Muscle layer of duodenum (tissue), 2 donors: ENCODE measurements around the gene MEMO1.
"Not testable (repeated sequence)": the region's sequence is repeated elsewhere in the genome, so short reads cannot be mapped to it uniquely, and the experiment has no call there.

Experiments
- H3K27ac ChIP-seq: one replicate; pipeline ENCODE4 v1.7.0; 2013; ENCODE audit warnings: mild to moderate bottlenecking, low read length
- H3K27me3 ChIP-seq: one replicate; pipeline ENCODE4 v1.7.0; 2013; ENCODE audit warnings: low read depth, mild to moderate bottlenecking, control low read depth, low read length
- H3K36me3 ChIP-seq, 2 donors: one replicate each; pipeline ENCODE4 v1.7.0; 2013; ENCODE audit warnings: low read length in 2 of 2, control low read depth in 1 of 2, mild to moderate bottlenecking in 1 of 2; ENCODE audit not compliant: insufficient read depth in 2 of 2, control insufficient read depth in 1 of 2
- H3K4me1 ChIP-seq, 2 donors: one replicate each; pipeline ENCODE4 v1.7.0; 2013; ENCODE audit warnings: low read length in 2 of 2, mild to moderate bottlenecking in 2 of 2, control low read depth in 1 of 2, moderate library complexity in 1 of 2; ENCODE audit not compliant: insufficient read depth in 2 of 2, control insufficient read depth in 1 of 2
- H3K4me3 ChIP-seq, 2 donors: one replicate each; pipeline ENCODE4 v1.7.0; 2013; ENCODE audit warnings: low read length in 2 of 2, low read depth in 1 of 2, mild to moderate bottlenecking in 1 of 2
- H3K9me3 ChIP-seq, 2 donors: one replicate each; pipeline ENCODE4 v1.7.0; 2013; ENCODE audit warnings: low read length in 2 of 2, control low read depth in 1 of 2, mild to moderate bottlenecking in 1 of 2; ENCODE audit not compliant: control insufficient read depth in 1 of 2
- donor health status: healthy.

MEMO1 gene

DNA sequence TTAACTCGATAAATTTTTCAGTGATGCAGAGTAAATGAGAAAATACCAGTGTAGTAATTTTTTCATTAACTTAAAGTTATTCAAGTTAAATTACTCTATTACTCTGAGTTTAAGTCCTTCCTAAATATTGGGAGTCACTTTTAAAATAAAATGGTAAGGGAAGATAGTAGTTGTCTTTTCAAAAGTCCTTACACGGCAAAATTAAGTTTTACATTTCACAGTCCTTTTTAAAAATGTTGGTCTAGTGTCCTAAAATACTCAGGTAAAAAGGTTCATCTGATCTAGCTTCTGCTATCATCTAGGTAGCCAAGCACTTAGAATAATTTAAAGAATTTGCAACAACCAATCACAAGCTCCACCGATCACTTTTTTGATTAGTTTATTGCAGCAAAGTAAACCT lies 146.9 kb downstream of the MEMO1 start:
- no peak overlapping the region for H3K4me3 ChIP-seq
- no peaks in the 10 kb centered on the region for H3K4me1 ChIP-seq
- H3K36me3 ChIP-seq = peaks cover 0 to 5% of the 10 kb centered on the region in 2 donors
- no peak overlapping the region for H3K27ac ChIP-seq
- no peaks in the 10 kb centered on the region for H3K27me3 ChIP-seq
- H3K9me3 ChIP-seq = no peaks in the 10 kb centered on the region

DNA sequence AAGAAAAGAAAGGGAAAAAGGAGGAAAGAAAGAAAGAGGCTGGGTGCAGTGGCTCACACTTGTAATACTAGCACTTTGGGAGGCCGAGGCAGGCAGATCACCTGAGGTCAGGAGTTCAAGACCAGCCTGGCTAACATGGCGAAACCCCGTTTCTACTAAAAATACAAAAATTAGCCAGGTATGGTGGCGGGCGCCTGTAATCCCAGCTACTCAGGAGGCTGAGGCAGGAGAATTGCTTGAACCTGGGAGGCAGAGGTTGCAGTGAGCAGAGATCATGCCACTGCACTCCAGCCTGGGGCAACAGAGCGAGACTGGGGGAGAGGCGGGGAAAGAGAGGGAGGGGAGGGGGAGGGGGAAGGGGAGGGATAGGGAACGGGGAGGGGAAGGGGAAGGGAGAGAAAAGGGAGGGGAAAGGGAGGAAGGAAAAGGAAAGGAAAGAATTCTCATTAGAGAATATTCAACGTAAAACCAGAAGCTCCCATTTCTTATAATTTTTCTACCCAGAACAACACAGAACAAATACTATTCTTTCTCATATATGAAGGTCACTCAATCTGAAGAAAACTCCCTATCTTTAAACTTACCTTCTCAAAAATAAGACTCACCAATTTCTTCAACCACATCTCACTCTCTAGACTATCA lies 147.7 kb downstream of the MEMO1 start:
- not testable (repeated sequence) for H3K27me3 ChIP-seq, H3K36me3 ChIP-seq, H3K4me3 ChIP-seq, H3K9me3 ChIP-seq, H3K4me1 ChIP-seq, H3K27ac ChIP-seq

DNA sequence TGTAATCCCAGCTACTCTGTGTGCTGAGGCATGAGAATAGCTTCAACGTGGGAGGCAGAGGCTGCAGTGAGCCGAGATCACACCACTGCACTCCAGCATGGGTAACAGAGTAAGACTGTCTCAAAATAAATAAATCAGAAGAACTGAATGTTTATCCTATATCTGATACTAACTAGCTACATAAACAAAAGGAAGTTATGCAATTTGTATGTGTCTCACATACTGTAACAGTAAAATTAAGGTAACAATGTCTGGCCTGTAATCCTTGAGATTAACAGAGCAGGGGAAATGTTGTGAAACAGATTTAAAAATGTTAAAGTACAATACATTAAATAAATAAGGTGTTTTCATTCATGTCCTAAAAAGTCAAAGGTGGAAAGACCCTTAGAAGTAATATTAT lies 150.8 kb downstream of the MEMO1 start:
- Histone ChIP-seq H3K27me3 (no peaks in the 10 kb centered on the region), H3K4me1 (no peaks in the 10 kb centered on the region), H3K36me3 (peaks cover 0 to 5% of the 10 kb centered on the region in 2 donors), H3K27ac (no peak overlapping the region), H3K9me3 (no peaks in the 10 kb centered on the region), H3K4me3 (no peak overlapping the region)

DNA sequence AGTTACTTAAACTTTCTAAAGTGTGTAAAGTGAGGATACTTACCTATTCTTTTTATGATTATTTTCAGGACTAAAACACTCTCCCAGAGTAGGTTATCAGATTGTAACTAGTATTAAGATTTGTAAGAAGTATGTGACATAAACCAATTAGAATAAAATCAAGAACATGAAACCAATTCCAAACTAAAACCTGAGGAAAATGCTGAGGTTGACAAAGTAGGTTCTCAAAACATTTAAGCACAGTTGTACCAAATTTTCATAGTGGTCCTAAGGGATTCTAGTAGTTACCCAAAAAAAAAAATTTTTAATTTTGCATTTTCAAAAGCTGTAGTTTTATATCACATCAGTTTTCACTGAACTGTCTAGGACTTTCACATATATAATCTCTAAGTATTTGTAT lies 157.3 kb downstream of the MEMO1 start:
- H3K36me3 ChIP-seq = peaks cover 0 to 6% of the 10 kb centered on the region in 2 donors
- no peak overlapping the region for H3K27ac ChIP-seq
- H3K27me3 ChIP-seq = no peaks in the 10 kb centered on the region
- no peak overlapping the region for H3K4me3 ChIP-seq
- no peaks in the 10 kb centered on the region for H3K9me3 ChIP-seq
- no peaks in the 10 kb centered on the region for H3K4me1 ChIP-seq

DNA sequence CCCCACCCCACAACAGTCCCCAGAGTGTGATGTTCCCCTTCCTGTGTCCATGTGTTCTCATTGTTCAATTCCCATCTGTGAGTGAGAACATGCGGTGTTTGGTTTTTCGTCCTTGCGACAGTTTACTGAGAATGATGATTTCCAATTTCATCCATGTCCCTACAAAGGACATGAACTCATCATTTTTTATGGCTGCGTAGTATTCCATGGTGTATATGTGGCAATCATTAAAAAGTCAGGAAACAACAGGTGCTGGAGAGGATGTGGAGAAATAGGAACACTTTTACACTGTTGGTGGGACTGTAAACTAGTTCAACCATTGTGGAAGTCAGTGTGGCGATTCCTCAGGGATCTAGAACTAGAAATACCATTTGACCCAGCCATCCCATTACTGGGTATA lies 168.7 kb downstream of the MEMO1 start:
- H3K4me3 ChIP-seq, H3K36me3 ChIP-seq, H3K27ac ChIP-seq, H3K27me3 ChIP-seq, H3K4me1 ChIP-seq, H3K9me3 ChIP-seq: not testable (repeated sequence)

DNA sequence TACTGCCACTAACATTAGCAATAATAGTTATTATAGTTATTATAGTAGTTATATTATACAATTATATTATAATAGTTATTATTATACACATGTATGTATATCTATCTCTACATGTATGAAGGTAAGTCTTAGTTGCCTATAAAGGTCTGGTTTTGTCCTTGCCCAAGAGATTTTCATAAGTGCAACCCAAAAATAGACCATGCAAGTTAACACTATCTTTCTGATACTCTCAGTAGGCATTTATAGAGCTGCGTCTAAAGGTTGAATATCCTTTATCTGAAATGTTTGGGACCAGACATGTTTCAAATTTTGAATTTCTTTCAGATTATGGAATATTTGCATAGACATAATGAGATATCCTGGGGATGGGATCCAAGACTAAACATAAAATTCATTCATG lies 175.4 kb downstream of the MEMO1 start:
- Histone ChIP-seq H3K4me3 (no peak overlapping the region), H3K27ac (no peak overlapping the region), H3K9me3 (no peaks in the 10 kb centered on the region), H3K27me3 (no peaks in the 10 kb centered on the region), H3K4me1 (no peaks in the 10 kb centered on the region), H3K36me3 (no peaks in the 10 kb centered on the region)

DNA sequence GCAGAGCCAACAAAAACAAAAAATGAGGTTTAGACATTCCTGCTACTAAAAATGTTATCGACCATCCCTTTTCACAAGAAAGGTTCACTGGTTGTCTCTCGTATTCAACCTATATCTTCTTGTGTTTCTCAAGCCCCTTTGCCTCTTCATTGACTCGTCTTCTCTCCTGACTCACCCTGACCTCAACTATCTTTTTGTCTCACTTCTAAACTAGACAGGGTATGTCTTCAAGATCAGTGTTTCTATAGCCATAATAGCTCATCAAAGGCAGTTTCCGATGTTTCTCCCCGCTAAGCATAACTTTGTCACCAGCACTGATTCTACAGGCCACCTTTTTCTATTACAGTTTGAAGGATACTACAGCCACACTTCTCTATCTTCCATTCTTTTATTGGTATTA lies 178.4 kb downstream of the MEMO1 start:
- H3K4me1 ChIP-seq = no peaks in the 10 kb centered on the region
- no peaks in the 10 kb centered on the region for H3K36me3 ChIP-seq
- H3K27me3 ChIP-seq = no peaks in the 10 kb centered on the region
- no peak overlapping the region for H3K4me3 ChIP-seq
- no peaks in the 10 kb centered on the region for H3K9me3 ChIP-seq
- H3K27ac ChIP-seq = no peak overlapping the region

DNA sequence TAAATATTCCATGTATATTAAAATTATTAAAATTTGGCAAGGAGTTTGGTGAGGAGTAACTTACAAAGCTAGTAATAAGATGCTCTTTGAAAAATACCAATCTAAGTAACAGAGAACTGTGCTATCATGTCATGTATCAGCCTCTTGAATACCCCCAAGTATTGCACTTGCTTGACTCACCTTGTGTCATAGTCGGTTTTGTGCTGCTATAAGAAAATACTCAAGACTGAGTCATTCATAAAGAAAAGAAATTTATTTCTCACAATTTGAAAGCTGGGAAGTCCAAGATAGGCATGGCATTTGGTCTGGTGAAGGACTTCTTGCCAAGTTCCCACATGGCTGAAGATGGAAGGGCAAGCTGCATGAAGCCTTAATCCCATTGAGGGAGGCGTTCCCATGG lies 179.2 kb downstream of the MEMO1 start:
- Histone ChIP-seq H3K27me3 (no peaks in the 10 kb centered on the region), H3K4me3 (no peak overlapping the region), H3K27ac (no peak overlapping the region), H3K36me3 (no peaks in the 10 kb centered on the region), H3K4me1 (no peaks in the 10 kb centered on the region), H3K9me3 (no peaks in the 10 kb centered on the region)

DNA sequence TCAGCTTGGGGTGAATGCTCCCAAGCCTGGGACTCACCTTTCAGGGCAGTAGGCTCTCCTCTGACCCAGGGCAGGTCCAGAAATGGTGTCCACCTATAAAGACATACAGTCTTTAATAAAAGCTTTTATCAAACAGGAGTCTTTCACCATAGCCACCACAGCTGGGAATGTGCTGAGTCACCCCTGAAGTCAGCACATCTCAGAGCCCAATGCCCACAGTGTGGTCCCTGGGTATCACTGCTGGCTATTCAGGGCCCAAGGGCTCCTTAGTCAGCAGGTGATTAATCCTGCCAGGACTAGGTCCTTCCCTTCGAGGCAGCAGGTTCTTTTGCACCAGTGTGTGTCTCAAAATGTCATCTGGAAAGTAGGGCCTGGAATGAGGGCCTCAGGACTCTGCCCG lies 181.9 kb downstream of the MEMO1 start:
- no peaks in the 10 kb centered on the region for H3K36me3 ChIP-seq
- no peak overlapping the region for H3K27ac ChIP-seq
- no peak overlapping the region for H3K4me3 ChIP-seq
- H3K4me1 ChIP-seq = no peaks in the 10 kb centered on the region
- H3K27me3 ChIP-seq = no peaks in the 10 kb centered on the region
- peaks cover 0 to 5% of the 10 kb centered on the region in 2 donors for H3K9me3 ChIP-seq

DNA sequence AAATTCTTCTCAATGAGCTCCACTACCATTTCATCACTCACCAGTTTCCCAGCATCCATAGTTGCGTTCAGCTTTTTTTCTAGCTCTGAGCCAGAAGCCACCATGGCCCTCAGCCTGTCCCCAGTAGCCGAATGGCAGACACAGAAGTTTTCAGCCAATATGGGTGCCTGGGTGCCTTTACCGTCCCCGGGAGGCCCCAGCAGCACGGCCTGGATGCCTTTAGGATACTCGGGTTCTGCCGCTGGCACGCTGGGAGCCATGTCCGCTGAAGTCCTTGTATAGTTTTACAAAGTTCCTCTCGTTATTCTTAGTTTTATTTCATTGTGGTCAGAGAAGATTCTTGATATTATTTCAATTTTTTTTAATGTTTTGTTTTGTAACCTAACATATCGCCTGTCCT lies 187.2 kb downstream of the MEMO1 start:
- Histone ChIP-seq H3K4me3 (no peak overlapping the region), H3K9me3 (peaks cover 0 to 14% of the 10 kb centered on the region in 2 donors)

DNA sequence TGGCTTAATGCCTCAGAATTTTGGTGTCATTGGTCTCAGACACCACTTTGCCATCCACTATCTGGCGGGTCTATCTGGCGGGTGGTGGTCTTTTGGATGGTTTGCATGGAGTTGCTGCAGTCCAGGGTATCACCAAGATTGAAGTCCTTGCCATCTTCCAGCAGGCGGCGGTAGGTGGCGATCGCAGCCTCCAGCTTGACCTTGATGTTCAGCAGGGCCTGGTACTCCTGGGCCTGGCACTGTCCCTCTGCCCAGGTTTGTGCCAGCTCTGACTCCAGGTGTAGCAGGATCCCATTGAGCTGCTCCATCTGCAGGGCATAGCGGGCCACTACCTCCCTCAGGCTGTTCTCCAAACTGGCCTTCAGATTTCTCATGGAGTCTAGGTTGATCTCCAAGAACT lies 188.2 kb downstream of the MEMO1 start:
- Histone ChIP-seq H3K36me3 (no peaks in the 10 kb centered on the region), H3K9me3 (peaks cover 0 to 14% of the 10 kb centered on the region in 2 donors), H3K4me3 (no peak overlapping the region), H3K27me3 (no peaks in the 10 kb centered on the region), H3K4me1 (no peaks in the 10 kb centered on the region), H3K27ac (no peak overlapping the region)

More for the DNA sequence above, 187.2 kb downstream of the MEMO1 start:
- H3K36me3 ChIP-seq = no peaks in the 10 kb centered on the region
- H3K4me1 ChIP-seq = no peaks in the 10 kb centered on the region
- no peak overlapping the region for H3K27ac ChIP-seq
- H3K27me3 ChIP-seq = no peaks in the 10 kb centered on the region
